Endothelial cell of umbilical vein (primary cell): ENCODE data around the gene NOTCH1. TPM values are rescaled to one million over a fixed set of nuclear protein-coding genes. Genes with fewer than 3 reads are reported as not detected.

Experiments
- BruUV-seq: library from RNA; stranded (reverse); fragments of 400-500 nt; replicated peaks from 2 replicates; lab custom pipeline; 2021; lab: Mats Ljungman, UMichigan
- CTCF ChIA-PET: fragments of 300-600, 350-600 bp; sonication (Branson Sonifier 250); formaldehyde crosslinking; loops from one replicate; lab custom pipeline; 2021; ENCODE audit warnings: antibody characterized with exemption, inconsistent platforms; lab: Charles Lee
- POLR2A ChIA-PET: fragments of 300-600, 350-600 bp; sonication (Branson Sonifier 250); formaldehyde crosslinking; loops from one replicate; lab custom pipeline; 2021; ENCODE audit warnings: antibody characterized with exemption, inconsistent platforms; lab: Charles Lee
- DNase-seq: peaks from one replicate; pipeline ENCODE4 v3.0.0-alpha.2; 2011; ENCODE audit warnings: low read depth, low spot score
- FAIRE-seq: peaks from 2 replicates; lab custom pipeline; 2011; peaks lifted over from hg19 to GRCh38; lab: Jason Lieb, UNC
- H2AFZ ChIP-seq: 2 replicates; pipeline ENCODE4 v1.6.0; 2012; ENCODE audit warnings: low read depth, low read length, control low read depth, inconsistent platforms
- H3K27ac ChIP-seq: 2 replicates; pipeline ENCODE4 v1.5.1; 2011; ENCODE audit warnings: low read depth, mild to moderate bottlenecking, control low read depth, low read length, moderate library complexity; ENCODE audit not compliant: insufficient read depth
- H3K27me3 ChIP-seq, 2 experiments: 2 replicates each; pipeline versions ENCODE4 v1.6.0 to v1.6.1; 2011; ENCODE audit warnings: low read length in 2 of 2, mixed read lengths in 1 of 2; ENCODE audit not compliant: control insufficient read depth in 2 of 2, insufficient read depth in 2 of 2
- H3K36me3 ChIP-seq, 2 experiments: 2 replicates in 1 of 2; 3 replicates in 1 of 2; pipeline ENCODE4 v1.5.1; 2011; ENCODE audit warnings: low read length in 2 of 2, mild to moderate bottlenecking in 1 of 2, moderate library complexity in 1 of 2; ENCODE audit not compliant: control insufficient read depth in 2 of 2, insufficient read depth in 2 of 2; ENCODE audit errors: extremely low read depth in 1 of 2
- H3K4me1 ChIP-seq: 3 replicates; pipeline ENCODE4 v1.5.1; 2011; ENCODE audit warnings: mild to moderate bottlenecking, low read length; ENCODE audit not compliant: control insufficient read depth, insufficient read depth; ENCODE audit errors: extremely low read depth
- H3K4me2 ChIP-seq: 2 replicates; pipeline ENCODE4 v1.6.1; 2011; ENCODE audit warnings: low read length, control low read depth, mixed read lengths; ENCODE audit not compliant: insufficient read depth
- H3K4me3 ChIP-seq, 3 experiments: fragments of 200-600 bp in 1 of 3; sonication (generic), shearing (Covaris generic) in 1 of 3; replicated peaks in 1 of 3; 2 replicates each; pipeline ENCODE4 v1.5.1; 2011 to 2016; ENCODE audit warnings: control low read depth in 3 of 3, low read length in 3 of 3, mild to moderate bottlenecking in 2 of 3, inconsistent platforms in 1 of 3, low read depth in 1 of 3, moderate library complexity in 1 of 3; ENCODE audit not compliant: insufficient read depth in 1 of 3
- H3K79me2 ChIP-seq: 2 replicates; pipeline ENCODE4 v1.6.0; 2012; ENCODE audit warnings: low read length, inconsistent platforms; ENCODE audit not compliant: control insufficient read depth, insufficient read depth
- H3K9ac ChIP-seq: replicated peaks from 2 replicates; pipeline ENCODE3; 2011; ENCODE audit warnings: low read length, control low read depth; ENCODE audit not compliant: insufficient read depth; ENCODE audit errors: extremely low read depth
- H3K9me1 ChIP-seq: replicated peaks from 3 replicates; pipeline ENCODE4 v1.6.0; 2011; ENCODE audit warnings: mild to moderate bottlenecking, low read length; ENCODE audit not compliant: control insufficient read depth, insufficient read depth; ENCODE audit errors: extremely low read depth
- H3K9me3 ChIP-seq: replicated peaks from 2 replicates; pipeline ENCODE4 v1.5.1; 2012; ENCODE audit warnings: low read length, inconsistent platforms; ENCODE audit not compliant: control insufficient read depth, insufficient read depth
- H4K20me1 ChIP-seq: replicated peaks from 2 replicates; pipeline ENCODE3; 2011; ENCODE audit warnings: mild to moderate bottlenecking, low read length; ENCODE audit not compliant: control insufficient read depth, insufficient read depth; ENCODE audit errors: extremely low read depth
- EZH2 ChIP-seq: IDR thresholded peaks from 2 replicates; pipeline ENCODE4 v1.6.1; 2012; ENCODE audit warnings: borderline replicate concordance, low read depth, mild to moderate bottlenecking, moderate library complexity, low read length, inconsistent platforms; ENCODE audit not compliant: severe bottlenecking
- GATA2 ChIP-seq: IDR thresholded peaks from 2 replicates; pipeline ENCODE4 v1.7.0; 2011; ENCODE audit warnings: low read depth, mild to moderate bottlenecking, moderate library complexity, mixed read lengths, low read length; ENCODE audit not compliant: insufficient read length, insufficient read depth
- JUN ChIP-seq: IDR thresholded peaks from 2 replicates; pipeline ENCODE4 v1.6.1; 2011; ENCODE audit warnings: borderline replicate concordance, low read depth; ENCODE audit not compliant: insufficient read length, insufficient read depth
- MYC ChIP-seq: IDR thresholded peaks from one replicate; pipeline ENCODE4 v1.6.1; 2011; ENCODE audit warnings: mild to moderate bottlenecking, low read depth, low read length
- POLR2A ChIP-seq: IDR thresholded peaks from 2 replicates; pipeline ENCODE4 v1.6.1; 2012; ENCODE audit warnings: low read depth, mild to moderate bottlenecking, control low read depth, low read length
- dilution Hi-C: fragments of 300-500 bp; cut with MboI; formaldehyde crosslinking; loops from one replicate; pipeline ENCODE4 v1.15.0; 2019; ENCODE audit warnings: low sequenced_read_pairs; ENCODE audit not compliant: extremely low pct_ligation_motif_present
- intact Hi-C: fragments of 100-400 bp; cut with micrococcal nuclease; formaldehyde crosslinking; loops from one replicate; pipeline ENCODE4 v1.10.0; 2022
- polyA plus RNA-seq, 4 experiments: library from polyadenylated mRNA; depleted of rRNA in 3 of 4; stranded (reverse) in 3 of 4; unstranded in 1 of 4; fragments of >200 nt; gene quantifications; 2 replicates each; pipeline versions ENCODE4 v1.2.1 to v1.2.3, GENCODE V29; 2011 to 2012; ENCODE audit warnings: missing spikeins in 1 of 4
- total RNA-seq: library from RNA; stranded (reverse); gene quantifications from 2 replicates; pipeline ENCODE4 v1.2.3, GENCODE V29; 2021
- TF ChIP-seq, protein P1 (sequence below), 2 donors: IDR thresholded peaks; 1 replicate in 1 of 2; 2 replicates in 1 of 2; pipeline ENCODE4 v1.5.1; 2011; ENCODE audit warnings: low read length in 2 of 2, mild to moderate bottlenecking in 2 of 2, moderate library complexity in 2 of 2, control low read depth in 1 of 2, inconsistent platforms in 1 of 2, low read depth in 1 of 2; ENCODE audit not compliant: insufficient read depth in 1 of 2; ENCODE audit errors: extremely low read depth in 1 of 2

Gene NOTCH1
- total and polyA plus RNA-seq, 2 donors (not counting 3 experiments of a cell fraction or from before 2014, with no cell fraction given) = 31.7 to 153 TPM

- CTCF ChIA-PET = no interaction called here
- BruUV-seq = TSS peak; percentile 6
- H3K9me3 ChIP-seq = no peaks in the 10 kb centered on the region
- TF ChIP-seq GATA2 (no peak), EZH2 (no peak), JUN (no peak), POLR2A (no peak), MYC (no peak)
- TF ChIP-seq, protein P1, sequence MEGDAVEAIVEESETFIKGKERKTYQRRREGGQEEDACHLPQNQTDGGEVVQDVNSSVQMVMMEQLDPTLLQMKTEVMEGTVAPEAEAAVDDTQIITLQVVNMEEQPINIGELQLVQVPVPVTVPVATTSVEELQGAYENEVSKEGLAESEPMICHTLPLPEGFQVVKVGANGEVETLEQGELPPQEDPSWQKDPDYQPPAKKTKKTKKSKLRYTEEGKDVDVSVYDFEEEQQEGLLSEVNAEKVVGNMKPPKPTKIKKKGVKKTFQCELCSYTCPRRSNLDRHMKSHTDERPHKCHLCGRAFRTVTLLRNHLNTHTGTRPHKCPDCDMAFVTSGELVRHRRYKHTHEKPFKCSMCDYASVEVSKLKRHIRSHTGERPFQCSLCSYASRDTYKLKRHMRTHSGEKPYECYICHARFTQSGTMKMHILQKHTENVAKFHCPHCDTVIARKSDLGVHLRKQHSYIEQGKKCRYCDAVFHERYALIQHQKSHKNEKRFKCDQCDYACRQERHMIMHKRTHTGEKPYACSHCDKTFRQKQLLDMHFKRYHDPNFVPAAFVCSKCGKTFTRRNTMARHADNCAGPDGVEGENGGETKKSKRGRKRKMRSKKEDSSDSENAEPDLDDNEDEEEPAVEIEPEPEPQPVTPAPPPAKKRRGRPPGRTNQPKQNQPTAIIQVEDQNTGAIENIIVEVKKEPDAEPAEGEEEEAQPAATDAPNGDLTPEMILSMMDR (IDR thresholded peaks at IDR 0.05; ENCODE audit: extremely low read depth in 1 of 2, insufficient read depth in 1 of 2, low read depth in 1 of 2, low read length in 2 of 2) = no peak
- POLR2A ChIA-PET = no interaction called here
- no peak overlapping the region for H3K4me2 ChIP-seq
- no peak overlapping the region for H2AFZ ChIP-seq
- H3K27ac ChIP-seq = no peak overlapping the region
- no peak overlapping the region for H3K4me3 ChIP-seq
- peaks cover 78% of the 10 kb centered on the region for H3K79me2 ChIP-seq
- no peak overlapping the region for H3K9ac ChIP-seq
- no peaks in the 10 kb centered on the region for H3K27me3 ChIP-seq
- DNase-seq (no peak), FAIRE-seq (no peak)
- intact Hi-C loops (no loop called here), dilution Hi-C loops (no loop called here)
- no peaks in the 10 kb centered on the region for H3K4me1 ChIP-seq
- H4K20me1 ChIP-seq = no peaks in the 10 kb centered on the region
- no peaks in the 10 kb centered on the region for H3K9me1 ChIP-seq
- peaks cover 28 to 72% of the 10 kb centered on the region in 2 experiments for H3K36me3 ChIP-seq
Observed at GRCh38 chr9:136474974-136475865, 70.6 kb downstream of the NOTCH1 start.
